SK-N-SH (cell line): ENCODE results near the gene ARGLU1.

ENCODE experiments used
- CTCF ChIP-seq: fragments of 200-600 bp; sonication (generic); IDR thresholded peaks from 2 replicates; pipeline ENCODE4 v1.6.1; 2017; ENCODE audit warnings: antibody characterized with exemption, mild to moderate bottlenecking, moderate library complexity
- ELF1 ChIP-seq: IDR thresholded peaks from 2 replicates; pipeline ENCODE4 v1.4.0; 2012
- EP300 ChIP-seq, 2 experiments: IDR thresholded peaks; 2 replicates each; pipeline versions ENCODE4 v1.4.0 to v1.6.1; 2012; ENCODE audit warnings: borderline replicate concordance in 1 of 2, low read depth in 1 of 2, low read length in 1 of 2
- EZH2phosphoT487 ChIP-seq: fragments of 200-600 bp; sonication (generic); IDR thresholded peaks from 2 replicates; pipeline ENCODE4 v1.6.1; 2017; ENCODE audit warnings: low read depth, mixed run types, mild to moderate bottlenecking, antibody characterized with exemption, moderate library complexity, borderline replicate concordance
- IRF3 ChIP-seq: fragments of 150-350 bp; IDR thresholded peaks from 2 replicates; pipeline ENCODE4 v1.6.1; 2016; ENCODE audit warnings: mild to moderate bottlenecking, low read depth, low read length
- MAX ChIP-seq: IDR thresholded peaks from 2 replicates; pipeline ENCODE4 v1.4.0; 2012; ENCODE audit warnings: low read depth
- MXI1 ChIP-seq: IDR thresholded peaks from 2 replicates; pipeline ENCODE4 v1.6.1; 2012; ENCODE audit warnings: mild to moderate bottlenecking, low read depth, low read length, improper control_type of control experiment
- NFIC ChIP-seq: IDR thresholded peaks from 2 replicates; pipeline ENCODE4 v1.4.0; 2012; ENCODE audit warnings: borderline replicate concordance
- POLR2AphosphoS5 ChIP-seq: IDR thresholded peaks from 2 replicates; pipeline ENCODE4 v1.6.1; 2012; ENCODE audit warnings: low read depth, low read length
- RFX5 ChIP-seq: IDR thresholded peaks from 2 replicates; pipeline ENCODE4 v1.6.1; 2012; ENCODE audit warnings: mild to moderate bottlenecking, improper control_type of control experiment, low read length
- TEAD4 ChIP-seq: IDR thresholded peaks from 2 replicates; pipeline ENCODE4 v1.4.0; 2012; ENCODE audit warnings: mild to moderate bottlenecking, borderline replicate concordance; ENCODE audit not compliant: insufficient read depth
- USF1 ChIP-seq: IDR thresholded peaks from 2 replicates; pipeline ENCODE4 v1.4.0; 2012; ENCODE audit warnings: low read depth, borderline replicate concordance
- TF ChIP-seq, protein P1 (sequence below): IDR thresholded peaks from 2 replicates; pipeline ENCODE4; 2012
- TF ChIP-seq, protein P2 (sequence below): fragments of 150-350 bp; IDR thresholded peaks from 2 replicates; pipeline ENCODE4 v1.6.1; 2017; ENCODE audit warnings: antibody characterized with exemption, low read length, low read depth, borderline replicate concordance

DNA sequence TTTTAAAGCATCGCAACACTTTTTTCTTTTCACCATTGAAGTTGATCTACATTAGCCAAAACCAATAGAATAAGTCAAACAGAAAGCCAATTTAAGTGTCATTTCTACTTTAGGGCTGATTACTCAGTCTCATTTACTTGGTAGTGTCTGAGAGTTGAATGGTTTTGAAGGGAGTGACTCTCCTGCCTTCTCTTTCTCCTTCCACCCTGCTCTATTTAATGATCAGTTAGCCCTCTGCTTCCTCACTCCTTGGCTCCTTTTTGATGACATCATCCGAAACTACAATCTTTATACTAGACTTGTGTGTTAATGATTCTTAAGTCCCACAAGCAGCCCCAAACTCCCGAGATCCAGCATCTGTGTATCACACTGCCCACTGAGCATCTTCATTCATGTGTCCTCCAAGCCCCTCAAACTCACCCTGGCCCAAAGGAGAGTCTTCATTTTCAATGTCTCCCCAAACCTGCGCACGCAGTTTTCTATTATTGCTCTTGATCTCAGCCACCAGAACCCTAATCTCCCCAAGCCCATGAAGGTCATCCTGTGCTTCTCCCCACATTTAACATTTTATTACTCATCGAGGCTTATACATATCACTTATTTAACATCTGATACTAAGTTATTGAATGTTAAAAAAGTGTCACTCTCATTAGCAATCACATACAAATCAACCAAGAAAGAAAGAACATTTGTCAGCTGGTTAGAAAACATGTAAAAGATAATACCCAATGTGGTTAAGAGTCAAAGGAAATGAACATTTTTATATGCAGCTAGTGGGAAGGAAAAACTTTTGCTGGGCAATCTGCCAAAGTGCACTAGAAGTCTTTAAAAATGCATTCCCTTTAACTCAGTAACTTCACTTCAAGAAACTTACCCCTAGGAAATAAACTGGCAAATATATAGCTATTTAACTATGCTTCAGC lies 32.2 kb upstream of the ARGLU1 start:
- no peak for TF ChIP-seq CTCF
- no peak for TF ChIP-seq TEAD4
- no peak for TF ChIP-seq POLR2AphosphoS5
- no peak for TF ChIP-seq MXI1
- no peak for TF ChIP-seq ELF1
- TF ChIP-seq IRF3, result no peak
- no peak for TF ChIP-seq NFIC
- TF ChIP-seq MAX, result no peak
- no peak for TF ChIP-seq EZH2phosphoT487
- no peak for TF ChIP-seq RFX5
- TF ChIP-seq EP300 (IDR thresholded peaks at IDR 0.05; ENCODE audit: borderline replicate concordance in 1 of 2, low read depth in 1 of 2, low read length in 1 of 2), result no peak
- TF ChIP-seq, protein P1, sequence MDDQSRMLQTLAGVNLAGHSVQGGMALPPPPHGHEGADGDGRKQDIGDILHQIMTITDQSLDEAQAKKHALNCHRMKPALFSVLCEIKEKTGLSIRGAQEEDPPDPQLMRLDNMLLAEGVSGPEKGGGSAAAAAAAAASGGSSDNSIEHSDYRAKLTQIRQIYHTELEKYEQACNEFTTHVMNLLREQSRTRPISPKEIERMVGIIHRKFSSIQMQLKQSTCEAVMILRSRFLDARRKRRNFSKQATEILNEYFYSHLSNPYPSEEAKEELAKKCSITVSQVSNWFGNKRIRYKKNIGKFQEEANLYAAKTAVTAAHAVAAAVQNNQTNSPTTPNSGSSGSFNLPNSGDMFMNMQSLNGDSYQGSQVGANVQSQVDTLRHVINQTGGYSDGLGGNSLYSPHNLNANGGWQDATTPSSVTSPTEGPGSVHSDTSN, result no peak
- TF ChIP-seq, protein P2, sequence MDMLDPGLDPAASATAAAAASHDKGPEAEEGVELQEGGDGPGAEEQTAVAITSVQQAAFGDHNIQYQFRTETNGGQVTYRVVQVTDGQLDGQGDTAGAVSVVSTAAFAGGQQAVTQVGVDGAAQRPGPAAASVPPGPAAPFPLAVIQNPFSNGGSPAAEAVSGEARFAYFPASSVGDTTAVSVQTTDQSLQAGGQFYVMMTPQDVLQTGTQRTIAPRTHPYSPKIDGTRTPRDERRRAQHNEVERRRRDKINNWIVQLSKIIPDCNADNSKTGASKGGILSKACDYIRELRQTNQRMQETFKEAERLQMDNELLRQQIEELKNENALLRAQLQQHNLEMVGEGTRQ, result no peak
- no peak for TF ChIP-seq USF1
